ENCODE results near the gene SUPT3H.

The SUPT3H gene

GRCh38 chr6:45260696-45261095, 117.0 kb downstream of the SUPT3H start:
- DNase-seq (ENCODE audit: low read depth in 2 of 3, low spot score in 1 of 3): no peak

GRCh38 chr6:45256697-45257695, 120.7 kb downstream of the SUPT3H start:
- DNase-seq (ENCODE audit: low read depth in 2 of 3, low spot score in 1 of 3): no peak

DNA sequence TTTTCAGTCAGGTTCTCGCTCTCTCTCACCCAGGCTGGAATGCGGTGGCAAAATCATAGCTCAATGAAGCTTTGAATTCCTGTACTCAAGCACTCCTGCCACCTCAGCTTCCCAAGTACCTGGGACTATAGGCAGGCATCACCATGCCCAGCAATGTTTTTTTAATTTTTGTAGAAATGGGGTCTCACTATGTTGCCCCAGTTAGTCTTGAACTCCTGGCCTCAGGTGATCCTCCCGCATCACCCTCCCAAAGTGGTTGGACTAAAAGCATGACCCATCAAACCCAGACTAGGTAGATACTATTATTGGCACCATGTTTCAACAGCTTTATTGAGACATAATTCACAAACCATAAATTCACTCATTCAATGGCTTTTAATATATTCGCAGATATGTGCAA, 122.3 kb downstream of the SUPT3H start:
- no peak for DNase-seq (ENCODE audit: low read depth in 2 of 3, low spot score in 1 of 3)

GRCh38 chr6:45254253-45254652, 123.5 kb downstream of the SUPT3H start:
- DNase-seq (ENCODE audit: low read depth in 2 of 3, low spot score in 1 of 3): no peak

GRCh38 chr6:45253453-45253852, 124.3 kb downstream of the SUPT3H start:
- DNase-seq (ENCODE audit: low read depth in 2 of 3, low spot score in 1 of 3): no peak

DNA sequence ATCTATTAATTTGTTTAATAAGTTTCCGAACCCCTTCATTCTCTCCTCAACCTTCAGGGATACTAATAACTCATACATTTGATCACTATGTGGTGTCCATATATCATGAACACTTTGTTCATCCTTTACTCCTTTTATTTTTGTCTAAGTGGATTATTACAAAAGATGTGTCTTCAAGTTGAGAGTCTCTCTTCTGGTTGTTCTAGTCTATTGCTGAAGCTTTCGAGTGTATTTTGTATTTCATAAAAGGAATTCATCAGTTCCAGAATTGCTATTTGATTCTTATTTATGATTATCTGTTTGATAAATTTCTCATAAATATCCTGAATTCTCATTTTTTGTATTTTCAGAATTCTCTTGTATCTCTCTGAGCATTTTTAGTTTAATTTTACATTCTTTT, 146.1 kb downstream of the SUPT3H start:
- no peak for DNase-seq (ENCODE audit: low read depth in 2 of 3, low spot score in 1 of 3)

DNA sequence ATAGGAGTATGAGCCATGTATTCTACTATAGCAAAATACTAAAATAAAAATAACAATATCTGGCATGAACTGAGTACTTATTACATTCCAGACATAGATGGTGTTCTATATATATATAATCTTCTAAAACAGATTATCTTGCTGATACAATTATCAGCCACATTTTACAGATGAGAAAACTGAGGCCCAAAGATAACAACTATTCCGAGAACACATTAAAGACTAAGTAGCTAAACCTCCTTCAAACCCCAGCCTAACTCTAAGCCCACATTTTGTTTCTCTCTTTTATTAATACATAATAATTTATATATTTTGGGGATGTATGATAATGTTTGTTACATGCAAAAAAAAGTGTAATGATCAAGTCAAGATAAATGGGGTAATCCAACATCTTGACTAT, 148.3 kb downstream of the SUPT3H start:
- no peak for DNase-seq (ENCODE audit: low read depth in 2 of 3, low spot score in 1 of 3)

GRCh38 chr6:45226081-45226480, 151.7 kb downstream of the SUPT3H start:
- DNase-seq (ENCODE audit: low read depth in 2 of 3, low spot score in 1 of 3): no peak

- DNase-seq (ENCODE audit: low read depth in 2 of 3, low spot score in 1 of 3): no peak
Observed at GRCh38 chr6:45222380-45222779, 155.4 kb downstream of the SUPT3H start.

DNA sequence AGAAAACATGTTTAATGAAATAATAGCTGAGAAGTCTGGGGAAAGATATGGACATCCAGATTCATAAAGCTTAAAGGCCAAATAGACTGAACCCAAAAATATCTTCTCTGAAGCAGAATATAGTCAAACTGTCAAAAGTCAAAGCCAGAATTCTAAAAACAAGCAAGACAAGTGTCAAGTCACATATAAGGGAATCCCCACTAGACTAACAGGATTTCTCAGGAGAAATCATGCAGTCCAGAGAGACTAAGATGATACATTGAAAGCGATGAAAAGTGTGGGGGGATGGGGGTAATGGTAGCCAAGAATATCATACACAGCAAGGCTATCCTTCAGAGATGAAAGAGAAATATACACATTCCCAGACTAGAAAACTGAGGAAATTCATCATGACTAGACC, 162.0 kb downstream of the SUPT3H start:
- DNase-seq (ENCODE audit: low read depth in 2 of 3, low spot score in 1 of 3): no peak

GRCh38 chr6:45212976-45213375, 164.8 kb downstream of the SUPT3H start:
- no peak for DNase-seq (ENCODE audit: low read depth in 2 of 3, low spot score in 1 of 3)

GRCh38 chr6:45209762-45210161, 168.0 kb downstream of the SUPT3H start:
- DNase-seq (ENCODE audit: low read depth in 2 of 3, low spot score in 1 of 3): no peak

DNA sequence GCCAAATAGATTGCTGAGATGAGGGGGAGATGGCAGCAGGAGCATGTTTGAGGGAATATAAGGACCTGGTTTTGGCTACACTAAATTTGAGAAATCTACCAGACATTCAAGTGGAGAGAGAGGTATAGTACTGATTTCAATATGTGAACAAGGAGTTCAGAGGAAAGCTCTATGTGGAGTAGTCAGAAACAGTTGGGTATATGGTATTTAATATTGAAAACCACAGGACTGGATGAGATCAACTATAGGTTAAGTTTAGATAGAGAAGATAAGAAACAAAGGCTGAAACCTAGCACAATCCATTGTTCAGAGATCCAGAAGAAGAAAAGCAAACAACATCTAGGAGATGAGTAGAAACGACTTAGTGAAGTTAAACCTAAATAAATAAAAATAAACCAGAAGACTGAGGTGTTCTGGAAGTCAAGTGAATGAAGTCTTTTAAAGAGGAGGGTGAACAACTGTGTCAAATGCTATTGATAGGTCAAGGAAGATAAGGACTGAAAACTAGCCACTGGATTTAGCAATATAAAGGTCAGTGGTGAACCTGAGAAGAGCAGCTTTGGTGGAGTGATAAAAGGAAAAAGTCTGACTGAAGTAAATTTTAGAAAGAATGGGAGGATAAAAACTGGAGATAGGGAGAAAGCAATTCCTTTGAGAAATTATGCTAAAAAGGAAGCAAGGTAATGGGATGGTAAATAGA, 170.8 kb downstream of the SUPT3H start:
- no peak for DNase-seq (ENCODE audit: low read depth in 2 of 3, low spot score in 1 of 3)

DNA sequence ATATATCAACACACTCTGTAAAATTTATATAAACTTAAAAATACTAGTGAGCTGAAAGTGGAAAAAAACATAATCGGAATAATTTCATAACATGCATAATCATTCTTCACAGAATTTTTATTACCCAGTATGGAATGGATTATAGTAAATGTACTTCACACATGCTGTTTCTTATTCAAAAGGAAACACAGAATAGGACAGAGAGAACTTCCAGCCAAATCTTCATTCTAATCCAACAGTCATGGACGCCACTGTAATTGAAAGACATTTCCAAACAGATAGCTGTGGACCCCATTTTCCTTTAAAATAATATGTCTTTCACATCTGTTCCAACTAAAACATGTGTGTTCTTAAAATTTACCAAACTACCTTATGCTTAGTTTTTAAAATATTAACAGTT, 176.2 kb downstream of the SUPT3H start:
- no peak for DNase-seq (ENCODE audit: low read depth in 2 of 3, low spot score in 1 of 3)

- DNase-seq (ENCODE audit: low read depth in 2 of 3, low spot score in 1 of 3): no peak
Observed at GRCh38 chr6:45200510-45200909, 177.2 kb downstream of the SUPT3H start.

- DNase-seq (ENCODE audit: low read depth in 2 of 3, low spot score in 1 of 3): no peak
Observed at GRCh38 chr6:45199554-45199953, 178.2 kb downstream of the SUPT3H start.

GRCh38 chr6:45196121-45196520, 181.6 kb downstream of the SUPT3H start:
- DNase-seq (ENCODE audit: low read depth in 2 of 3, low spot score in 1 of 3): no peak

- DNase-seq (ENCODE audit: low read depth in 2 of 3, low spot score in 1 of 3): no peak
Observed at GRCh38 chr6:45195137-45195536, 182.6 kb downstream of the SUPT3H start.

DNA sequence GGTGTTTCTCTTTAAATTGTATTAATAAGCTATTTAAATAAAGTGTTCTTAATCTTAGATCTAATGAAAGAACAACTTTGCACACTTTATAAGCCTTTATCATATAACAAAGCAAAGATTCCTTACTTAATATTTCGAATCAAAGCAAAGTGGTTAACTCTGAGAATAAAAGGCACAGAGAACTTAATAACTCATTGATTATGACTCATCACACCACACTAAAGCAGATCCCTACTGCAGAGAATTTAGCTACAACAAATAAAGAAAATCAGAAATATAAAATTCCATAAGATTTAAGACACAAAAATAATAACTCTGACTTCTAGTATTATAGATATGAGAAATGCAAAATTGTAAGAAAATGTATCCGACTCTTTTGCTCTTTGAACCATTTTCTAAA, 185.2 kb downstream of the SUPT3H start:
- DNase-seq (ENCODE audit: low read depth in 2 of 3, low spot score in 1 of 3): no peak

- DNase-seq (ENCODE audit: low read depth in 2 of 3, low spot score in 1 of 3): no peak
Observed at GRCh38 chr6:45191414-45191813, 186.3 kb downstream of the SUPT3H start.

- DNase-seq (ENCODE audit: low read depth in 2 of 3, low spot score in 1 of 3): no peak
Observed at GRCh38 chr6:45187836-45188235, 189.9 kb downstream of the SUPT3H start.
